Measurements from ENCODE around the gene F12. TPM values are rescaled to one million over a fixed set of nuclear protein-coding genes. Genes with fewer than 3 reads are reported as not detected.

The F12 gene
- 1 to 10 TPM; 3.2 to 5.4 TPM for total RNA-seq

- Mint-ChIP-seq H3K4me3 (no peak within 1 kb of the TSS), H3K27me3 (ENCODE audit: low read depth) (no peaks in the 10 kb centered on the region), H3K36me3 (ENCODE audit: low read depth) (no peaks in the 10 kb centered on the region), H3K4me1 (ENCODE audit: low read depth) (peaks cover 25% of the 10 kb centered on the region), H3K9me3 (no peaks in the 10 kb centered on the region), H3K27ac (no peak within 1 kb of the TSS)
- CTCF ChIA-PET = interaction anchor here (0.7 to 9.9 kb wide), 5 partner anchors 22 to 48 kb away, joined by 3 to 161 read pairs (median 4); partner anchors contain the start of gene PRR7
- intact Hi-C loops (cut with micrococcal nuclease) = no loop called here
- DNase-seq = no peak
Measured at GRCh38 chr5:177409043-177409801, at the start of gene F12. Gene F12 (minus strand): TSS chr5:177409564. CDS start chr5:177409527, 37 bp downstream.

- peaks cover 19% of the 10 kb centered on the region for H3K4me1 Mint-ChIP-seq (ENCODE audit: low read depth)
- no peaks in the 10 kb centered on the region for H3K27me3 Mint-ChIP-seq (ENCODE audit: low read depth)
- no peaks in the 10 kb centered on the region for H3K36me3 Mint-ChIP-seq (ENCODE audit: low read depth)
- CTCF ChIA-PET = interaction anchor here (1.2 kb wide), 1 partner anchor 68 kb away, joined by 4 read pairs; no protein-coding TSS in a partner anchor
- H3K4me3 Mint-ChIP-seq = no peak overlapping the region
- intact Hi-C loops (cut with micrococcal nuclease) = no loop called here
- no peaks in the 10 kb centered on the region for H3K9me3 Mint-ChIP-seq
- DNase-seq = no peak
- H3K27ac Mint-ChIP-seq = no peak overlapping the region
Measured at GRCh38 chr5:177458912-177459350, 49.6 kb upstream of the F12 start.

GRCh38 chr5:177457852-177458681 is 48.7 kb upstream of the F12 start:
- DNase-seq = no peak
- no peak overlapping the region for H3K27ac Mint-ChIP-seq
- H3K4me1 Mint-ChIP-seq (ENCODE audit: low read depth) = peaks cover 26% of the 10 kb centered on the region
- CTCF ChIA-PET = interaction anchor here (0.6 to 7.1 kb wide), 14 partner anchors 13 to 145 kb away, joined by 3 to 125 read pairs (median 6); partner anchors contain the start of gene PRR7
- no peaks in the 10 kb centered on the region for H3K36me3 Mint-ChIP-seq (ENCODE audit: low read depth)
- H3K4me3 Mint-ChIP-seq = no peak overlapping the region
- no peaks in the 10 kb centered on the region for H3K9me3 Mint-ChIP-seq
- intact Hi-C loops (cut with micrococcal nuclease) = loop anchor here (2.0 kb wide), 1 partner anchor 21 kb away; no protein-coding TSS in a partner anchor
- H3K27me3 Mint-ChIP-seq (ENCODE audit: low read depth) = no peaks in the 10 kb centered on the region

GRCh38 chr5:177456976-177457851 is 47.9 kb upstream of the F12 start:
- intact Hi-C loops (cut with micrococcal nuclease) = loop anchor here (1.0 to 2.0 kb wide), 3 partner anchors 22 to 343 kb away; partner anchors contain the start of gene PDLIM7

GRCh38 chr5:177456591-177456964 is 47.2 kb upstream of the F12 start:
- Mint-ChIP-seq H3K27ac (no peak overlapping the region), H3K9me3 (no peaks in the 10 kb centered on the region), H3K4me3 (peak overlapping the region; percentile 79), H3K27me3 (ENCODE audit: low read depth) (no peaks in the 10 kb centered on the region), H3K36me3 (ENCODE audit: low read depth) (no peaks in the 10 kb centered on the region), H3K4me1 (ENCODE audit: low read depth) (peaks cover 23% of the 10 kb centered on the region)
- DNase-seq = no peak
- intact Hi-C loops (cut with micrococcal nuclease) = loop anchor here (1.0 to 2.0 kb wide), 3 partner anchors 22 to 342 kb away; partner anchors contain the start of gene PDLIM7
- CTCF ChIA-PET = interaction anchor here (0.6 to 7.1 kb wide), 19 partner anchors 12 to 242 kb away, joined by 3 to 125 read pairs (median 5); partner anchors contain the start of genes PDLIM7, PRR7 and SLC34A1

More at GRCh38 chr5:177456976-177457851, 47.9 kb upstream of the F12 start:
- H3K27ac Mint-ChIP-seq = no peak overlapping the region
- H3K9me3 Mint-ChIP-seq = no peaks in the 10 kb centered on the region
- peaks cover 23% of the 10 kb centered on the region for H3K4me1 Mint-ChIP-seq (ENCODE audit: low read depth)
- no peaks in the 10 kb centered on the region for H3K36me3 Mint-ChIP-seq (ENCODE audit: low read depth)
- H3K4me3 Mint-ChIP-seq = peak overlapping the region; percentile 29
- CTCF ChIA-PET = interaction anchor here (0.6 to 7.1 kb wide), 25 partner anchors 13 to 342 kb away, joined by 3 to 125 read pairs (median 4); partner anchors contain the start of genes PDLIM7, PRR7 and SLC34A1
- peak; percentile 45 for DNase-seq
- no peaks in the 10 kb centered on the region for H3K27me3 Mint-ChIP-seq (ENCODE audit: low read depth)

- Mint-ChIP-seq H3K9me3 (no peaks in the 10 kb centered on the region), H3K4me3 (peak overlapping the region; percentile 79), H3K27me3 (ENCODE audit: low read depth) (no peaks in the 10 kb centered on the region), H3K36me3 (ENCODE audit: low read depth) (no peaks in the 10 kb centered on the region), H3K27ac (peak overlapping the region; percentile 82), H3K4me1 (ENCODE audit: low read depth) (peaks cover 20% of the 10 kb centered on the region)
- DNase-seq = peak; percentile 98
- intact Hi-C loops (cut with micrococcal nuclease) = loop anchor here (1.0 to 2.0 kb wide), 5 partner anchors 22 to 342 kb away; partner anchors contain the start of gene PDLIM7
- CTCF ChIA-PET = interaction anchor here (0.7 to 7.1 kb wide), 36 partner anchors 7 to 918 kb away, joined by 3 to 161 read pairs (median 5); partner anchors contain the start of genes F12, GRK6, LMAN2 and PDLIM7
Measured at GRCh38 chr5:177455661-177456590, 46.6 kb upstream of the F12 start.

GRCh38 chr5:177455036-177455660 is 45.8 kb upstream of the F12 start:
- H3K4me1 Mint-ChIP-seq (ENCODE audit: low read depth) = peaks cover 20% of the 10 kb centered on the region
- no peaks in the 10 kb centered on the region for H3K27me3 Mint-ChIP-seq (ENCODE audit: low read depth)
- DNase-seq = peak; percentile 96
- intact Hi-C loops (cut with micrococcal nuclease) = loop anchor here (1.0 kb wide), 2 partner anchors 21 to 46 kb away; no protein-coding TSS in a partner anchor
- no peaks in the 10 kb centered on the region for H3K9me3 Mint-ChIP-seq
- H3K27ac Mint-ChIP-seq = no peak overlapping the region
- CTCF ChIA-PET = interaction anchor here (0.7 to 7.1 kb wide), 38 partner anchors 8 to 917 kb away, joined by 3 to 161 read pairs (median 5); partner anchors contain the start of genes F12, GRK6, LMAN2 and PDLIM7
- no peaks in the 10 kb centered on the region for H3K36me3 Mint-ChIP-seq (ENCODE audit: low read depth)
- H3K4me3 Mint-ChIP-seq = peak overlapping the region; percentile 79

- H3K9me3 Mint-ChIP-seq = no peaks in the 10 kb centered on the region
- H3K4me1 Mint-ChIP-seq (ENCODE audit: low read depth) = peaks cover 20% of the 10 kb centered on the region
- no peaks in the 10 kb centered on the region for H3K27me3 Mint-ChIP-seq (ENCODE audit: low read depth)
- no peak overlapping the region for H3K27ac Mint-ChIP-seq
- CTCF ChIA-PET = interaction anchor here (0.7 to 7.1 kb wide), 29 partner anchors 9 to 145 kb away, joined by 3 to 161 read pairs (median 6); partner anchors contain the start of genes F12, GRK6, PDLIM7 and PFN3
- H3K4me3 Mint-ChIP-seq = peak overlapping the region; percentile 79
- DNase-seq = peak; percentile 91
- intact Hi-C loops (cut with micrococcal nuclease) = loop anchor here (1.0 kb wide), 8 partner anchors 9 to 142 kb away; no protein-coding TSS in a partner anchor
- H3K36me3 Mint-ChIP-seq (ENCODE audit: low read depth) = no peaks in the 10 kb centered on the region
Measured at GRCh38 chr5:177454397-177455035, 45.2 kb upstream of the F12 start.

GRCh38 chr5:177453852-177454396 is 44.6 kb upstream of the F12 start:
- peak overlapping the region; percentile 75 for H3K4me3 Mint-ChIP-seq
- intact Hi-C loops (cut with micrococcal nuclease) = loop anchor here (1.0 kb wide), 6 partner anchors 9 to 142 kb away; no protein-coding TSS in a partner anchor
- CTCF ChIA-PET = interaction anchor here (1.1 to 7.1 kb wide), 15 partner anchors 9 to 144 kb away, joined by 3 to 161 read pairs (median 10); partner anchors contain the start of genes F12, GRK6, PFN3 and PRR7
- no peaks in the 10 kb centered on the region for H3K36me3 Mint-ChIP-seq (ENCODE audit: low read depth)
- H3K27me3 Mint-ChIP-seq (ENCODE audit: low read depth) = no peaks in the 10 kb centered on the region
- H3K27ac Mint-ChIP-seq = peak overlapping the region; percentile 74
- DNase-seq = no peak
- H3K4me1 Mint-ChIP-seq (ENCODE audit: low read depth) = peaks cover 20% of the 10 kb centered on the region
- H3K9me3 Mint-ChIP-seq = no peaks in the 10 kb centered on the region
